Common myeloid progenitor, CD34-positive (primary cell): ENCODE results near the gene FBXO38.
A peak's percentile ranks its signal among the peaks of the same experiment; 100 is the strongest.

Source experiments
- CTCF ChIA-PET: fragments of 350-600 bp; sonication (Branson Sonifier 250); formaldehyde crosslinking; loops from one replicate; lab custom pipeline; 2021; ENCODE audit warnings: antibody characterized with exemption; lab: Charles Lee
- POLR2A ChIA-PET: fragments of 350-600 bp; sonication (Branson Sonifier 250); formaldehyde crosslinking; loops from one replicate; lab custom pipeline; 2021; ENCODE audit warnings: antibody characterized with exemption; lab: Charles Lee
- DNase-seq, 3 donors: peaks; one replicate each; pipeline versions ENCODE4 v3.0.0 to v3.0.0-alpha.2; 2013
- H3K27ac ChIP-seq, 2 experiments: 1 replicate in 1 of 2; 2 replicates in 1 of 2; pipeline ENCODE4 v1.7.0; 2013; ENCODE audit warnings: inconsistent platforms in 2 of 2, low read length in 2 of 2, mild to moderate bottlenecking in 2 of 2, low read depth in 1 of 2, moderate library complexity in 1 of 2; ENCODE audit not compliant: severe bottlenecking in 2 of 2, insufficient read depth in 1 of 2, poor library complexity in 1 of 2
- H3K27me3 ChIP-seq, 5 experiments: replicated peaks in 2 of 5; 1 replicate in 3 of 5; 2 replicates in 2 of 5; pipeline versions ENCODE4 v1.6.1 to v1.7.0; 2013; ENCODE audit warnings: low read length in 4 of 5, mild to moderate bottlenecking in 2 of 5, moderate library complexity in 2 of 5, inconsistent platforms in 1 of 5; ENCODE audit not compliant: insufficient read depth in 5 of 5, control insufficient read depth in 4 of 5
- H3K36me3 ChIP-seq, 4 experiments: 1 replicate in 2 of 4; 2 replicates in 2 of 4; pipeline versions ENCODE4 v1.6.1 to v1.7.0; 2013; ENCODE audit warnings: low read length in 3 of 4, control low read depth in 1 of 4, mild to moderate bottlenecking in 1 of 4; ENCODE audit not compliant: control insufficient read depth in 4 of 4, insufficient read depth in 4 of 4
- H3K4me1 ChIP-seq, 4 experiments: 1 replicate in 3 of 4; 2 replicates in 1 of 4; pipeline versions ENCODE4 v1.6.1 to v1.7.1; 2013; ENCODE audit warnings: low read length in 3 of 4, mild to moderate bottlenecking in 3 of 4, control low read depth in 1 of 4, inconsistent platforms in 1 of 4, moderate library complexity in 1 of 4; ENCODE audit not compliant: control insufficient read depth in 4 of 4, insufficient read depth in 4 of 4; ENCODE audit errors: control extremely low read depth in 1 of 4
- H3K4me3 ChIP-seq, 7 experiments: 1 replicate in 4 of 7; 2 replicates in 3 of 7; pipeline versions ENCODE4 v1.5.1 to v1.7.0; 2013; ENCODE audit warnings: mild to moderate bottlenecking in 7 of 7, low read length in 6 of 7, moderate library complexity in 6 of 7, inconsistent platforms in 2 of 7, low read depth in 2 of 7, control low read depth in 1 of 7; ENCODE audit not compliant: insufficient read depth in 4 of 7, control insufficient read depth in 1 of 7; ENCODE audit errors: extremely low read depth in 1 of 7
- H3K9me3 ChIP-seq, 5 experiments: 1 replicate in 4 of 5; 2 replicates in 1 of 5; pipeline versions ENCODE4 v1.6.1 to v1.7.1; 2013; ENCODE audit warnings: low read length in 4 of 5, mild to moderate bottlenecking in 2 of 5, inconsistent platforms in 1 of 5, low read depth in 1 of 5, moderate library complexity in 1 of 5; ENCODE audit not compliant: control insufficient read depth in 4 of 5, insufficient read depth in 2 of 5; ENCODE audit errors: control extremely low read depth in 1 of 5
- WGBS: methylation state at CpG from one replicate; pipeline ENCODE4 v1.1.5; 2013; ENCODE audit not compliant: insufficient coverage; 5-methylcytosine and 5-hydroxymethylcytosine counted together

The FBXO38 gene

DNA sequence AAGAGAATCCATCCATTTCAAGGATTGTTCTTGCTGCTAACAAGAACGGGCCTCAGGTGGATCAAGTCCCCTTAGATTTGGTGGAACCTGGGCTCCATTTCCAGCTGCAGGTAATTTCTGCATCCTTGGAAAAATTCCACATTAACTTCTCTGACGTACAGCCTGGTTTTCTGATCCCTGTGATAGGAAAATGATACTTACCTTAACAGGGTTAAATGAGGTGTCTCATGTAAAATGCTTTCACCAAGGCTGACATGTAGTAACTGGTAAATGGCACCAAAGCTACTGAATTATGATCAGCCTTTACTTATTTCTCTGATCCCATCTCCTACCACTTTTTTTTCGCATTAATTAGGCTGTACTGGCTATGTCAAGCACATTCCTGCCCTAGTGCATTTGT, 93.7 kb downstream of the FBXO38 start:
- H3K27ac ChIP-seq = no peak overlapping the region
- H3K4me3 ChIP-seq = no peak overlapping the region
- no peaks in the 10 kb centered on the region for H3K4me1 ChIP-seq
- no peak for DNase-seq
- H3K9me3 ChIP-seq = no peaks in the 10 kb centered on the region
- ChIA-PET CTCF (interaction anchor here (1.2 to 1.3 kb wide), 2 partner anchors 17 to 253 kb away, joined by 3 to 4 read pairs; no protein-coding TSS in a partner anchor), POLR2A (no interaction called here)
- H3K27me3 ChIP-seq = peaks cover 0 to 14% (median 0%) of the 10 kb centered on the region in 5 experiments
- no peaks in the 10 kb centered on the region for H3K36me3 ChIP-seq
- WGBS = 100% methylated on average over 2 of the region's 3 CpGs

DNA sequence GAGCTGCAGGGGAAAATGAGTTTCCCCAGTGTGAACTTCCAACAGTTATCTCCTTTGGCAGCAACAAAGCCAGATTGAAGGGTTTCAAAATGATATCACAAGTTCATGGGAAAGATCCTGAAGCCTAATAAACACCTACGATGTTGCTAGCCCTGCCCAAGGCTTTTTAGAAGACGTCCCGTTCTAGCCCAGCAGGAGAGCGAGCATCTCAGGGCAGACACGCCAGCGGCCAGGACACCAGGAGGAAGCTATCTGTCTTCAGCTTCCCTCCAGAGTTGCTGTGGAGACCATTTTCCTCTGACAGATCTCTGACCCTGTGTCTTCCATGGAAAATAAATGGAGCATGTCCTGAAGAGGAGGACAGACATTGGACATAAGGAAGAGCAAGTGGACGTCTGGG, 98.4 kb downstream of the FBXO38 start:
- whole genome bisulfite sequencing = 77% methylated on average over 7 of the region's 7 CpGs
- no peaks in the 10 kb centered on the region for H3K36me3 ChIP-seq
- no peak for DNase-seq
- CTCF ChIA-PET = interaction anchor here (0.6 to 2.6 kb wide), 4 partner anchors 16 to 38 kb away, joined by 3 to 8 read pairs (median 4); no protein-coding TSS in a partner anchor
- H3K9me3 ChIP-seq = no peaks in the 10 kb centered on the region
- POLR2A ChIA-PET = no interaction called here
- peaks cover 0 to 2% (median 0%) of the 10 kb centered on the region in 4 experiments for H3K4me1 ChIP-seq
- no peak overlapping the region for H3K27ac ChIP-seq
- H3K27me3 ChIP-seq = peaks cover 0 to 21% (median 4%) of the 10 kb centered on the region in 5 experiments
- H3K4me3 ChIP-seq = no peak overlapping the region

DNA sequence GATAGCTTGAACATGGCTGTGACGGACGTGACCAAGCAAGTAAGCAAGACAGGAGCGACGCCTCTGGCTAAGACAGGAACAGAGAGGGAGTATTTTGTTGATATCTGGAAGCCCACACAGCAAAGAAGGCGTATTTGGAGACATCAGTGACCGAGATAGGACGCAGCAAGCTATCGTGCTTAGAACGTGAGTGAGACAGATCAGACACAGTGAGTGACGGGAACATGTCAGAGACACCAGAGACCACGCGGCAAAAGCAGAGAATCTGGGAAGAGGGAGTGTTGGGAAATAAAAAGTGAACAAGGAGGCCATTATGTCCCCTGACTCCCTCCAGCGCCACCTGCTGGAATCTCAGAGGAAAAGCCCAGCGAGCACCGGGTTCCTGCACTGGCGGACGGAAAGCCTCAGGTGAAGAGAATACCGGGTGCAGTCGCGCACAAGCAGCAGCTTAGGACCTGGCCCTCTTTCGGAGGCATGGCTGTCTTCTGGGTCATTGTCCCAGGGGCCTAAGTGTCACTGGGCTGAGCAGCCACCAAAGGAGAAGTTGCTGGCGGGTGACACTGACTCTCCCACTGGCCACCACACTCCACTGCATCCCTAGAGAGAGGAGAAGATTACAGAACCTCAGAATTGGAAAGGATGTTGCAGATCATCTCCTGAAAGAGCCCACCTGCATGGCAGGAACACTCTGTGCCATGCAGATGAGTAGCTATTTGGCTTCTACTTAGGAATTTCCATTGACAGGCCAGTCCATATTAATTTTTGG, 99.1 kb downstream of the FBXO38 start:
- WGBS = 35% methylated on average over 21 of the region's 22 CpGs
- no peak overlapping the region for H3K27ac ChIP-seq
- peak overlapping the region in 4 of 7 experiments; percentile 9 to 67 (median 36) for H3K4me3 ChIP-seq
- peak; percentile 45 to 61 (median 56) for DNase-seq
- peaks cover 0 to 18% (median 4%) of the 10 kb centered on the region in 5 experiments for H3K27me3 ChIP-seq
- no peaks in the 10 kb centered on the region for H3K36me3 ChIP-seq
- ChIA-PET POLR2A (no interaction called here), CTCF (interaction anchor here (1.1 to 2.6 kb wide), 7 partner anchors 10 to 252 kb away, joined by 3 to 8 read pairs (median 4); no protein-coding TSS in a partner anchor)
- H3K9me3 ChIP-seq = no peaks in the 10 kb centered on the region
- H3K4me1 ChIP-seq = peaks cover 0 to 2% (median 0%) of the 10 kb centered on the region in 4 experiments

DNA sequence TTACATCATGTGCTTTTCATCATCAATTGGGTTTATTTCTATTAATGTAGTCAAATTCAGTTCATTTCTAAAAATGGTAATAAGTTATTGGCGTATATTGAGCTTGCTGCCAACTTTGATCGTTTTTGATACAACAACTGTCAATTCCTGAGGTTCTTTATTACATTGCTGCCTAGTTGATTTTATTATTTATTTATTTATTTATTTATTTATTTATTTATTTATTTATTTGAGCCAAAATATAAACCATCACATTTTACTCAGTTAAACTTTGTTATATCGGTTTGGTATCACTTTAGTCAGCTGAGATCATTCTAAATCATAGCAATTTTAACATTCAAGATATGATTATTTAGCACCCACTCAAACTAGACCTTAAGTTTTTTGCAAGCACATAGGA, 100.0 kb downstream of the FBXO38 start:
- no peak overlapping the region for H3K4me3 ChIP-seq
- no CpG with 5 or more reads among the region's 3 CpGs for WGBS
- DNase-seq = no peak
- no peaks in the 10 kb centered on the region for H3K9me3 ChIP-seq
- POLR2A ChIA-PET = no interaction called here
- H3K27ac ChIP-seq = no peak overlapping the region
- H3K36me3 ChIP-seq = no peaks in the 10 kb centered on the region
- H3K4me1 ChIP-seq = peaks cover 0 to 2% (median 0%) of the 10 kb centered on the region in 4 experiments
- peaks cover 0 to 14% (median 4%) of the 10 kb centered on the region in 5 experiments for H3K27me3 ChIP-seq
- CTCF ChIA-PET = interaction anchor here (1.0 to 1.8 kb wide), 9 partner anchors 8 to 251 kb away, joined by 3 to 8 read pairs (median 3); no protein-coding TSS in a partner anchor

DNA sequence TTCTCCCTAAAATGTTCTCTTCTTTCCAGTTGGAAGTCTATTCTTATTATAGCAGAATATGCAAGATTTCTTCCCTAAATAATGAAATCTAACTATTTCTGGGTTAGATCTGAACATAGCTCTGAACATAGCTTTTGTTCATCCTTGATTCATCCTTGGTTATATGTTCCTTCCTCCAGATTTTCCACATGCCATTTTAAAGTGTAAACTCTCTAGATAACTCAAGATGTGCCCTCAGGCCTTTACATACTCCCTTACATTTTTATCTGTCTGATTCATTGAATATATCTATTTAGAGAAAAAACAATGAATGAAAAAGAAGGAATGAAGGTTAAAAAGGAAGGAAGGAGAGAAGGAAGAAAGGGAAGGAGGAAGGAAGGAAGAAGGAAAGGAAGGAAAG, 100.9 kb downstream of the FBXO38 start:
- CTCF ChIA-PET = interaction anchor here (1.1 to 1.8 kb wide), 5 partner anchors 9 to 246 kb away, joined by 3 to 8 read pairs (median 4); no protein-coding TSS in a partner anchor
- H3K36me3 ChIP-seq = no peaks in the 10 kb centered on the region
- H3K4me3 ChIP-seq = no peak overlapping the region
- no peak overlapping the region for H3K27ac ChIP-seq
- H3K27me3 ChIP-seq = peaks cover 0 to 15% (median 4%) of the 10 kb centered on the region in 5 experiments
- no peaks in the 10 kb centered on the region for H3K9me3 ChIP-seq
- H3K4me1 ChIP-seq = peaks cover 0 to 2% (median 0%) of the 10 kb centered on the region in 4 experiments
- no peak for DNase-seq
- POLR2A ChIA-PET = interaction anchor here (0.6 kb wide), 1 partner anchor 159 kb away, joined by 3 read pairs; no protein-coding TSS in a partner anchor

DNA sequence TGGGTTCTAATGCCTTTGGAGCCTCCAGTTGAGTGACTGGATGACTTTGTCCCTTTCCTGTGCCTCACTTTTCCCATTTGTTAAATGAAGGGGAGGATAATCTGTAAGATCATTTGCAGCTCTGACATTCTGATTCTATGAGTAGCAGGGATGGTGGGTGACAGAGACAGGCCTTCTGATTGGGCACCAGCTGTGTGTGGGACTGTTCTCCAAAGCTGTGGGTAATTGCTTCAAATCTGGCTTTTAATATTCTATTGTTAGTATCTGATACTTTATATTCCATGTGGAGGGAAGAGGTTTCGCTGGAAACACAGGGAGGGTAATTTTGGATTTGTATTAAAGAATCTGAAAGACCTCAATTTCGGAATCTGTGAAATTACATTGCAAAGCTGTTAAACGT, 102.7 kb downstream of the FBXO38 start:
- peaks cover 0 to 17% (median 4%) of the 10 kb centered on the region in 5 experiments for H3K27me3 ChIP-seq
- H3K4me1 ChIP-seq = peaks cover 0 to 9% (median 3%) of the 10 kb centered on the region in 4 experiments
- no peaks in the 10 kb centered on the region for H3K9me3 ChIP-seq
- CTCF ChIA-PET = interaction anchor here (1.6 kb wide), 1 partner anchor 154 kb away, joined by 3 read pairs; no protein-coding TSS in a partner anchor
- 94% methylated on average over 2 of the region's 3 CpGs for WGBS
- H3K27ac ChIP-seq = no peak overlapping the region
- no peak for DNase-seq
- no peak overlapping the region for H3K4me3 ChIP-seq
- POLR2A ChIA-PET = no interaction called here
- no peaks in the 10 kb centered on the region for H3K36me3 ChIP-seq

DNA sequence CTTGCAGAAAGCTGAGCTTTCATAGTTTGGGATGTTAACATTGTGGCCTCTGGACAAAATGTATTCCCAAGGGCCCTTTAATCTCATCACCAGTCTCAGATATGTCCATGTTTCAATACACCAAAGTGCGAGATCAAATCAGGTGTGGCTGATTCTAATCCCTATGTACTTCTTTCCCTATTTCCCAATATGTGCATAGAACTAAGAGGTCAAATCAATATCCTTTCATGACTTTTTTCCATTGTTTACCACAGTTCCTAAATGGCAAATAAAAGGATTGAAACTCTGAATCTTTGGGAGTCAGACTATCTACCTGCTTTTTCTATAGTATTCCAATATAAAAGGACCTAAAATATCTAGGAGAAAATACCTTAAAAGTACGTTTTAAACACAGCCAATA, 105.0 kb downstream of the FBXO38 start:
- 75% methylated on average over 1 of the region's 2 CpGs for WGBS
- CTCF ChIA-PET = no interaction called here
- no peak for DNase-seq
- POLR2A ChIA-PET = no interaction called here
- Histone ChIP-seq H3K27ac (no peak overlapping the region), H3K27me3 (peaks cover 0 to 17% (median 0%) of the 10 kb centered on the region in 5 experiments), H3K4me1 (peaks cover 0 to 11% (median 4%) of the 10 kb centered on the region in 4 experiments), H3K4me3 (no peak overlapping the region), H3K36me3 (no peaks in the 10 kb centered on the region), H3K9me3 (no peaks in the 10 kb centered on the region)
